HepG2 (cell line): ENCODE measurements around the gene TRABD. TPM values are rescaled to one million over a fixed set of nuclear protein-coding genes. Genes with fewer than 3 reads are reported as not detected.
"Not testable (repeated sequence)": the region's sequence is repeated elsewhere in the genome, so short reads cannot be mapped to it uniquely, and the experiment has no call there.

ENCODE experiments used
- ATAC-seq: fragments of 200-7000 bp; cut with Tn5 transposase; 3 replicates; pipeline ENCODE4 v1.9.1; 2020; ENCODE audit warnings: mild to moderate bottlenecking, moderate library complexity
- BruUV-seq: library from RNA; stranded (reverse); fragments of 400-500 nt; replicated peaks from 2 replicates; lab custom pipeline; 2021; lab: Mats Ljungman, UMichigan
- CTCF ChIA-PET: fragments of 300-600 bp; formaldehyde crosslinking; extraction: SDS; loops from one replicate; lab custom pipeline; 2021; ENCODE audit warnings: low total read pairs, inconsistent platforms, low intra/inter-chr PET ratio; lab: Yijun Ruan, JAX
- POLR2A ChIA-PET: fragments of 350-600 bp; sonication (Branson Sonifier 250); formaldehyde crosslinking; loops from one replicate; lab custom pipeline; 2020; ENCODE audit warnings: antibody characterized with exemption, inconsistent platforms; lab: Yijun Ruan, JAX
- DNase-seq: peaks from one replicate; pipeline ENCODE4 v3.0.0-alpha.2; 2015; ENCODE audit warnings: low spot score
- FAIRE-seq: peaks from 3 replicates; lab custom pipeline; 2011; peaks lifted over from hg19 to GRCh38; lab: Jason Lieb, UNC
- H2AFZ ChIP-seq: one replicate; pipeline ENCODE4 v1.6.1; 2011; ENCODE audit warnings: low read length, inconsistent platforms
- H3K27ac ChIP-seq: fragments of 300-600 bp; 3 replicates; pipeline ENCODE4 v1.8.0; 2011; ENCODE audit warnings: mixed run types, mild to moderate bottlenecking, mixed read lengths, low read length, inconsistent platforms; ENCODE audit not compliant: insufficient read depth; ENCODE audit errors: extremely low read length
- H3K27me3 ChIP-seq, 2 experiments: fragments of 200-600 bp in 1 of 2; 2 replicates in 1 of 2; 3 replicates in 1 of 2; pipeline versions ENCODE4 v1.6.0 to v1.8.0; 2011; ENCODE audit warnings: low read length in 2 of 2, mild to moderate bottlenecking in 2 of 2, moderate library complexity in 2 of 2, inconsistent platforms in 1 of 2; ENCODE audit not compliant: insufficient read depth in 2 of 2, control insufficient read depth in 1 of 2
- H3K36me3 ChIP-seq, 2 experiments: fragments of 200-600 bp in 1 of 2; replicated peaks in 1 of 2; 2 replicates in 1 of 2; 3 replicates in 1 of 2; pipeline versions ENCODE4 v1.5.1 to v1.8.0; 2011; ENCODE audit warnings: low read length in 2 of 2, inconsistent platforms in 1 of 2; ENCODE audit not compliant: insufficient read depth in 2 of 2, control insufficient read depth in 1 of 2
- H3K4me1 ChIP-seq: 2 replicates; pipeline ENCODE4 v1.5.1; 2012; ENCODE audit warnings: low read length, inconsistent platforms; ENCODE audit not compliant: insufficient read depth
- H3K4me2 ChIP-seq: 2 replicates; pipeline ENCODE4 v1.6.0; 2011; ENCODE audit warnings: low read depth, low read length, inconsistent platforms
- H3K4me3 ChIP-seq, 3 experiments: fragments of 200-600 bp in 1 of 3; sonication (generic), shearing (Covaris generic) in 1 of 3; replicated peaks in 1 of 3; 2 replicates each; pipeline ENCODE4 v1.5.1; 2011 to 2016; ENCODE audit warnings: low read length in 3 of 3, inconsistent platforms in 2 of 3, low read depth in 2 of 3, mild to moderate bottlenecking in 2 of 3, control low read depth in 1 of 3, mixed read lengths in 1 of 3; ENCODE audit not compliant: insufficient read depth in 1 of 3
- H3K79me2 ChIP-seq: one replicate; pipeline ENCODE4 v1.6.1; 2011; ENCODE audit warnings: low read length, inconsistent platforms; ENCODE audit not compliant: insufficient read depth
- H3K9ac ChIP-seq: 2 replicates; pipeline ENCODE4 v1.6.0; 2011; ENCODE audit warnings: mild to moderate bottlenecking, low read depth, low read length, inconsistent platforms; ENCODE audit not compliant: insufficient read depth
- H3K9me3 ChIP-seq: 2 replicates; pipeline ENCODE4 v1.5.1; 2012; ENCODE audit warnings: mild to moderate bottlenecking, low read length
- H4K20me1 ChIP-seq: 2 replicates; pipeline ENCODE4 v1.6.0; 2011; ENCODE audit warnings: inconsistent platforms, mild to moderate bottlenecking, low read length, moderate library complexity; ENCODE audit not compliant: insufficient read depth
- BHLHE40 ChIP-seq: IDR thresholded peaks from 2 replicates; pipeline ENCODE4 v1.6.1; 2011; ENCODE audit warnings: low read length, improper control_type of control experiment
- CEBPB ChIP-seq: IDR thresholded peaks from 2 replicates; pipeline ENCODE4 v1.6.1; 2011; ENCODE audit warnings: low read depth, low read length, improper control_type of control experiment, borderline replicate concordance
- GABPA ChIP-seq, 2 experiments: IDR thresholded peaks; 2 replicates each; pipeline ENCODE4 v1.6.1; 2011 to 2016; ENCODE audit warnings: low read depth in 2 of 2, low read length in 1 of 2, missing biosample characterization in 1 of 2, missing genetic modification characterization in 1 of 2
- NCOA5 ChIP-seq: sonication (generic); formaldehyde crosslinking; IDR thresholded peaks from 2 replicates; pipeline ENCODE4 v1.4.0; 2020; ENCODE audit warnings: missing genetic modification reagents
- NFYC ChIP-seq: IDR thresholded peaks from 2 replicates; pipeline ENCODE4 v1.6.1; 2016; ENCODE audit warnings: missing genetic modification reagents, missing compliant biosample characterization
- NR2F1 ChIP-seq, 2 experiments: fragments of 450-650 bp in 1 of 2; formaldehyde crosslinking in 1 of 2; IDR thresholded peaks; 2 replicates each; pipeline versions ENCODE4 v1.5.0 to v1.6.1; 2016 to 2020; ENCODE audit warnings: mild to moderate bottlenecking in 1 of 2, missing compliant biosample characterization in 1 of 2, missing genetic modification reagents in 1 of 2, moderate library complexity in 1 of 2
- RFX3 ChIP-seq: IDR thresholded peaks from 2 replicates; pipeline ENCODE4 v1.6.1; 2016; ENCODE audit warnings: missing biosample characterization, missing genetic modification reagents
- THAP11 ChIP-seq: IDR thresholded peaks from 2 replicates; pipeline ENCODE4 v1.6.1; 2016; ENCODE audit warnings: missing biosample characterization, missing genetic modification reagents
- ZFP37 ChIP-seq: sonication (generic); formaldehyde crosslinking; IDR thresholded peaks from 2 replicates; pipeline ENCODE4 v1.4.0; 2020; ENCODE audit warnings: missing genetic modification reagents, borderline replicate concordance
- WGBS: methylation state at CpG from one replicate; pipeline ENCODE4 v1.1.6; 2017; ENCODE audit warnings: low lambda C conversion rate; 5-methylcytosine and 5-hydroxymethylcytosine counted together
- in situ Hi-C: cut with HindIII; loops from 2 replicates; pipeline ENCODE4 v1.10.0; 2017; ENCODE audit warnings: low pct_unique_long_range_greater_than_20kb; ENCODE audit not compliant: extremely low pct_ligation_motif_present
- intact Hi-C: fragments of 100-400 bp; cut with micrococcal nuclease; formaldehyde crosslinking; loops from one replicate; pipeline ENCODE4 v1.10.0; 2022; ENCODE audit not compliant: unreplicated experiment
- polyA plus RNA-seq, 8 experiments: library from polyadenylated mRNA; depleted of rRNA in 3 of 8; stranded (reverse) in 7 of 8; unstranded in 1 of 8; fragments of >200 nt; fragmentation: Illumina TruSeq in 4 of 8; extraction: Trizol in 4 of 8; gene quantifications; 2 replicates each; pipeline versions ENCODE4 v1.2.1 to v1.2.3, GENCODE V29; 2011 to 2016; ENCODE audit warnings: low read depth in 4 of 8, missing spikeins in 1 of 8, mixed read lengths in 1 of 8; ENCODE audit not compliant: insufficient read depth in 1 of 8
- total RNA-seq, 5 experiments: library from RNA; depleted of rRNA; stranded (reverse); fragments of >200 nt; fragmentation: Illumina TruSeq; extraction: Trizol; gene quantifications; 2 replicates each; pipeline ENCODE4 v1.2.3, GENCODE V29; 2016; ENCODE audit warnings: low read depth in 1 of 5

TRABD gene
- total and polyA plus RNA-seq, 2 of the 13 experiments (the other 11 are each of a cell fraction or from before 2014, with no cell fraction given): 21.5 to 28.9 TPM

GRCh38 chr22:50204571-50204970, 18.9 kb downstream of the TRABD start (continued):
- no peak for TF ChIP-seq ZFP37 (CRISPR knock-in tag)
- TF ChIP-seq NFYC (CRISPR knock-in tag): no peak
- no peak for TF ChIP-seq NCOA5 (CRISPR knock-in tag)
- TF ChIP-seq NR2F1 (CRISPR knock-in tag; IDR thresholded peaks at IDR 0.05): no peak
- TF ChIP-seq THAP11 (CRISPR knock-in tag): no peak
- TF ChIP-seq RFX3 (CRISPR knock-in tag): no peak
- TF ChIP-seq GABPA (IDR thresholded peaks at IDR 0.05; ENCODE audit: low read depth, low read length): no peak
- no peak for TF ChIP-seq GABPA (CRISPR knock-in tag; IDR thresholded peaks at IDR 0.05; ENCODE audit: low read depth)
- TF ChIP-seq BHLHE40: no peak

- H3K79me2 ChIP-seq: peaks cover 14% of the 10 kb centered on the region
- BruUV-seq: not testable (repeated sequence)
Measured at GRCh38 chr22:50204998-50205397, 19.3 kb downstream of the TRABD start.

More at GRCh38 chr22:50204998-50205397, 19.3 kb downstream of the TRABD start:
- CTCF ChIA-PET, ATAC-seq, H3K4me3 ChIP-seq, H3K9ac ChIP-seq, FAIRE-seq, POLR2A ChIA-PET, H2AFZ ChIP-seq, H3K27me3 ChIP-seq, H3K4me2 ChIP-seq, intact Hi-C loops, DNase-seq, H3K27ac ChIP-seq, H3K9me3 ChIP-seq: not testable (repeated sequence)
- peaks cover 0 to 16% of the 10 kb centered on the region in 2 experiments; a peak in 3 of 5 replicates for H3K36me3 ChIP-seq
- 88% methylated on average over 9 of the region's 9 CpGs for WGBS
- H4K20me1 ChIP-seq: peaks cover 11% of the 10 kb centered on the region
- peak; percentile 60; the same call in 1 of the 2 replicates for TF ChIP-seq CEBPB
- H3K4me1 ChIP-seq: peaks cover 38% of the 10 kb centered on the region
- in situ Hi-C loops: loop anchor here (5.0 kb wide), 1 partner anchor 58 kb away; no protein-coding TSS in a partner anchor
